ENCODE measurements around the gene ARHGAP15. TPM values are rescaled to one million over a fixed set of nuclear protein-coding genes. Genes with fewer than 3 reads are reported as not detected.

Gene ARHGAP15
- total RNA-seq, 1 donor, result 0.43 TPM

- H3K4me3 ChIP-seq (ENCODE audit: low read depth, low read length), result no peak overlapping the region
- no peak for DNase-seq (ENCODE audit: low read depth)
- TF ChIP-seq CTCF (IDR thresholded peaks at IDR 0.05; ENCODE audit: insufficient read depth, low read depth, low read length), result no peak
Observed at GRCh38 chr2:143157418-143157817, 28.2 kb downstream of the ARHGAP15 start.

- TF ChIP-seq CTCF (IDR thresholded peaks at IDR 0.05; ENCODE audit: insufficient read depth, low read depth, low read length), result no peak
- no peak overlapping the region for H3K4me3 ChIP-seq (ENCODE audit: low read depth, low read length)
- DNase-seq (ENCODE audit: low read depth), result no peak
Observed at GRCh38 chr2:143158098-143158497, 28.9 kb downstream of the ARHGAP15 start.

GRCh38 chr2:143158551-143159485 lies 29.6 kb downstream of the ARHGAP15 start:
- H3K4me3 ChIP-seq (ENCODE audit: low read depth, low read length), result no peak overlapping the region
- no peak for DNase-seq (ENCODE audit: low read depth)
- no peak for TF ChIP-seq CTCF (IDR thresholded peaks at IDR 0.05; ENCODE audit: insufficient read depth, low read depth, low read length)

- no peak for DNase-seq (ENCODE audit: low read depth)
- no peak for TF ChIP-seq CTCF (IDR thresholded peaks at IDR 0.05; ENCODE audit: insufficient read depth, low read depth, low read length)
- H3K4me3 ChIP-seq (ENCODE audit: low read depth, low read length), result no peak overlapping the region
Observed at GRCh38 chr2:143159486-143159840, 30.2 kb downstream of the ARHGAP15 start.

GRCh38 chr2:143160732-143161707 lies 31.8 kb downstream of the ARHGAP15 start:
- no peak for TF ChIP-seq CTCF (IDR thresholded peaks at IDR 0.05; ENCODE audit: insufficient read depth, low read depth, low read length)
- no peak for DNase-seq (ENCODE audit: low read depth)
- H3K4me3 ChIP-seq (ENCODE audit: low read depth, low read length), result no peak overlapping the region

- DNase-seq (ENCODE audit: low read depth), result peak; percentile 42
- TF ChIP-seq CTCF (IDR thresholded peaks at IDR 0.05; ENCODE audit: insufficient read depth, low read depth, low read length), result peak; percentile 71
- no peak overlapping the region for H3K4me3 ChIP-seq (ENCODE audit: low read depth, low read length)
Observed at GRCh38 chr2:143162123-143162837, 33.1 kb downstream of the ARHGAP15 start.
